ENCODE measurements around the gene EEPD1.

Gene EEPD1

DNA sequence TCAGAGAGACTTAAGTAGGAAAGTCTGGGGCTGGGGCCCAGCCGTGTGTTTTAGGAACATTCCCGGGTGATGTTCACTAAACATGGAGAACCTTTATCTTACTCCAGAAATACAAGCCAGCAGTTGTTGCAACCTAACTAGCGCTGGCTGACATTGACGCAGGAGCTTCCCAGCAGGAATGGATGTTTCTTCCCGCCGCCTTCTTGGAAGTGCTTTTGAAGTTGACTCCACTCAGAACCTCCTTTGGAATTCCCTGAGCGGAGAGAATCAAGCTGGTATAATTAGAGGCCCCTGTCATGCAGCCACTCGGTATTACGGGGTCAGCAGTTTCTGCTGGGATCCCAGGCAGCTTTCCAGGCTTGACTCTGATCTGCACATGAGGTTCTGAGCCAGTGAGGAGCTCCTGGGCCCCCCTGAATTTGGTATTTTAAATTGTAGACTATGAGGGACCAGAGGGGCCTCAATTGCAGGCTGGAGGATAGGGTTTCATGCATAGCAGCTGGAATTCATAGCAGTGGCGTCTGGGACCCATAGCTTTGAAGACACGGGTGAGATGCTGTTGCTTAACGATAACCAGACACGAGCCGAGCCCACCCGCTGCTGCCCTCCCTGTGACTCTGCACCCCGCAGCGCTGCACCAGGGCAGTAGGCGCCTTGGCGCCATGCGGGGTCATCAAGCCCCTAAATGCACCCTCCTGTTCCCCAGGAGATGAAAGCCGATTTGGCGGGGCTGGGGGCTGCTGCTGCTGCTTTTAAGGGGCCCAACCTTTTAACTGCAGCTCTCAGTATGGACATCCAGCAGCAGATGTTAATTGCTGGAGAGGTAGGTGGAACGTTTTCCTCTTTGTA is 61.8 kb downstream of the EEPD1 start:
- in situ Hi-C loops (cut with HindIII; ENCODE audit: low sequenced_read_pairs): no loop called here

DNA sequence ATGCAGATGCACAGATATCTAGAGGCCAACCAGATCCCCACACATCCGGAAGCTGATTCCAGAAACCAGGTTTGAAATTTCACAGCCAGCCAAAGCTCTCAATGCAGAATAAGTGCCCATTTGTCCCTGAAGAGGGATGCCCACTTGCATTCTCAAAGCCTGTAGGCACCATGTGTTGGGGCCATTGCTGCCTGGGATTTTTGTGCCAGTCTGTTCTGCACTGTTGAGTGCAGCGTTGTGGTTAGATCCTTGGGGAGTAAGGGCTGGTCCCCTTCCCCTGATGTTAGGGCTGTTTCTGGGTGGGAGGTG is 62.4 kb downstream of the EEPD1 start:
- in situ Hi-C loops (cut with HindIII; ENCODE audit: low sequenced_read_pairs): no loop called here
- H3K4me3 ChIP-seq (ENCODE audit: low read depth, low read length): no peak overlapping the region
- no peak for DNase-seq (ENCODE audit: low read depth)
- TF ChIP-seq, protein P1, sequence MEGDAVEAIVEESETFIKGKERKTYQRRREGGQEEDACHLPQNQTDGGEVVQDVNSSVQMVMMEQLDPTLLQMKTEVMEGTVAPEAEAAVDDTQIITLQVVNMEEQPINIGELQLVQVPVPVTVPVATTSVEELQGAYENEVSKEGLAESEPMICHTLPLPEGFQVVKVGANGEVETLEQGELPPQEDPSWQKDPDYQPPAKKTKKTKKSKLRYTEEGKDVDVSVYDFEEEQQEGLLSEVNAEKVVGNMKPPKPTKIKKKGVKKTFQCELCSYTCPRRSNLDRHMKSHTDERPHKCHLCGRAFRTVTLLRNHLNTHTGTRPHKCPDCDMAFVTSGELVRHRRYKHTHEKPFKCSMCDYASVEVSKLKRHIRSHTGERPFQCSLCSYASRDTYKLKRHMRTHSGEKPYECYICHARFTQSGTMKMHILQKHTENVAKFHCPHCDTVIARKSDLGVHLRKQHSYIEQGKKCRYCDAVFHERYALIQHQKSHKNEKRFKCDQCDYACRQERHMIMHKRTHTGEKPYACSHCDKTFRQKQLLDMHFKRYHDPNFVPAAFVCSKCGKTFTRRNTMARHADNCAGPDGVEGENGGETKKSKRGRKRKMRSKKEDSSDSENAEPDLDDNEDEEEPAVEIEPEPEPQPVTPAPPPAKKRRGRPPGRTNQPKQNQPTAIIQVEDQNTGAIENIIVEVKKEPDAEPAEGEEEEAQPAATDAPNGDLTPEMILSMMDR (IDR thresholded peaks at IDR 0.05; ENCODE audit: low read depth, low read length, missing control alignments): no peak

More for the DNA sequence above, 61.8 kb downstream of the EEPD1 start:
- H3K4me3 ChIP-seq (ENCODE audit: low read depth, low read length): no peak overlapping the region
- TF ChIP-seq, protein P1 (IDR thresholded peaks at IDR 0.05; ENCODE audit: low read depth, low read length, missing control alignments): no peak
- DNase-seq (ENCODE audit: low read depth): peak; percentile 37

DNA sequence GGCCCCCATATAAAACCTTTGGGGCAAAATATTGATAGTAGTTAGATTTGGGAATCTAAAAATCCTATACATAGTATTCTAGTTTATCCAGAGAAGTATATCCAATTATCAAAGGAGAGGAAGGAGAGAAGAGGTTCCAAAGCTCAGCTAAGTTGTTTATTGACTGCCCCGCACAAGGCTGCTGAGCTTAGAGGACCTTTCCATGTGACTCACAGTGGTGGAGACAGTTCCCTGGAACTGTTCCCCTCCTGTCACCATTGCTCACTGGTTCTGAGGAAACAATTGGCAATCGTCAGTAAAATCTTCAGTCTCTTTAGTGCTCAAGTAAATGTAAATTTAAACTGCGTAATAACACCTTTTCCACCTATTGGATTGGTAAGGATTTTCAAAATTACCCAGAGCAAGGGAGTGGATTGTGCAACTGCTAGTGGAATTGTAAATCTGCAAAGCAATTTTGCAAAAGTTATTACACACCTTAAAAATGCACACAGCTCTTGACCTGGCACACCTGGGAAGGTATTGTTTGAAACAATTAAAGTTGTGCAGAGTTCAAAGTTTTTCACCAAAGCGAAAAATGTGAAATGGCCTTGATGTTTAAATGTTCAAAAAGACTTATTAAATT is 63.1 kb downstream of the EEPD1 start:
- no peak overlapping the region for H3K4me3 ChIP-seq (ENCODE audit: low read depth, low read length)
- in situ Hi-C loops (cut with HindIII; ENCODE audit: low sequenced_read_pairs): no loop called here
- TF ChIP-seq, protein P1 (IDR thresholded peaks at IDR 0.05; ENCODE audit: low read depth, low read length, missing control alignments): no peak
- no peak for DNase-seq (ENCODE audit: low read depth)

- in situ Hi-C loops (cut with HindIII; ENCODE audit: low sequenced_read_pairs): no loop called here
- H3K4me3 ChIP-seq (ENCODE audit: low read depth, low read length): no peak overlapping the region
- TF ChIP-seq, protein P1 (IDR thresholded peaks at IDR 0.05; ENCODE audit: low read depth, low read length, missing control alignments): no peak
- DNase-seq (ENCODE audit: low read depth): no peak
These were observed 64.3 kb downstream of the EEPD1 start for GRCh38 chr7:36217211-36217960.

GRCh38 chr7:36217961-36218284 is 64.9 kb downstream of the EEPD1 start:
- no peak for DNase-seq (ENCODE audit: low read depth)
- TF ChIP-seq, protein P1 (IDR thresholded peaks at IDR 0.05; ENCODE audit: low read depth, low read length, missing control alignments): no peak
- in situ Hi-C loops (cut with HindIII; ENCODE audit: low sequenced_read_pairs): no loop called here
- no peak overlapping the region for H3K4me3 ChIP-seq (ENCODE audit: low read depth, low read length)

- DNase-seq (ENCODE audit: low read depth): no peak
- in situ Hi-C loops (cut with HindIII; ENCODE audit: low sequenced_read_pairs): no loop called here
These were observed 66.4 kb downstream of the EEPD1 start for GRCh38 chr7:36219429-36219828.

More at GRCh38 chr7:36219429-36219828, 66.4 kb downstream of the EEPD1 start:
- TF ChIP-seq, protein P1 (IDR thresholded peaks at IDR 0.05; ENCODE audit: low read depth, low read length, missing control alignments): no peak
- H3K4me3 ChIP-seq (ENCODE audit: low read depth, low read length): no peak overlapping the region
